GM21360 (cell line): ENCODE data around the gene DDC.
"Not testable (repeated sequence)": the region's sequence is repeated elsewhere in the genome, so short reads cannot be mapped to it uniquely, and the experiment has no call there.

Source experiments
- ATAC-seq: cut with Tn5 transposase; IDR thresholded peaks from one replicate; pipeline ENCODE4 v1.9.1; 2021; ENCODE audit warnings: mild to moderate bottlenecking, moderate library complexity; ENCODE audit not compliant: unreplicated experiment

Gene DDC

DNA sequence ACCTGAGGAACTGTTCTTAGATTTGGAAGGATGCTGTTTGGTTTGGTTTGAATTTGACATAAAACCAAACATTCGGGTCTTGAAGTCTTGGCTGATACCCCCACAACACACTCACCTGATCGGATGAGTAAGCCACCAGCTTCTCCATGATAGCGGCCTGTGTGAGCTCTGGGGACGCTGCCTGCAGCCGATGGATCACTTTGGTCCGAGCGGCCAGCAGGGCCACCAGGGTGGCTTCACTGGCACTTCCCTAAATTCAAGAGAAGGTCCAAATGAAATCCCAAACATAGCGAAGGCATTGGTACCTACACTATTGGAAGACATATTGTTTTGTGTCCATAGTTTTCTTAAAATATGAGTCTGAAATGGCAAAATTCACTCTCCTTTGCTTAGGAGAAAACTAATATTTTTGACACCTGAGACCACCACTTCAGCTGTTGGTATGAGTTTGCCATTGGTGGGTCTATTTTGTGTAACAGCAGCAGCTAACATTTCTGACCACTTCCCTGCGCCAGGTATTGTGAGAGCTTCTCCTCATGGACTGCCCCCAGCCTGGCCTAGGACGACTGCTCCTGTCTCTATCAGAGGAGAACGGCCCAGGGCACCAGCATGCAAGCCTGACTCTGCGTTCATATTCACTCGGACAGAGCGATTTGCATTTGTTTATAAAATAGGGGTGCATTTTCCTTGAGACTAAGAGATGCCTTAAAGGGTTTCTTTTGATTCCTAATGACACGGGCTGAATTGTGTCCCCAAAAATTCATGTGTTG lies 35.9 kb downstream of the DDC start:
- ATAC-seq = no peak

DNA sequence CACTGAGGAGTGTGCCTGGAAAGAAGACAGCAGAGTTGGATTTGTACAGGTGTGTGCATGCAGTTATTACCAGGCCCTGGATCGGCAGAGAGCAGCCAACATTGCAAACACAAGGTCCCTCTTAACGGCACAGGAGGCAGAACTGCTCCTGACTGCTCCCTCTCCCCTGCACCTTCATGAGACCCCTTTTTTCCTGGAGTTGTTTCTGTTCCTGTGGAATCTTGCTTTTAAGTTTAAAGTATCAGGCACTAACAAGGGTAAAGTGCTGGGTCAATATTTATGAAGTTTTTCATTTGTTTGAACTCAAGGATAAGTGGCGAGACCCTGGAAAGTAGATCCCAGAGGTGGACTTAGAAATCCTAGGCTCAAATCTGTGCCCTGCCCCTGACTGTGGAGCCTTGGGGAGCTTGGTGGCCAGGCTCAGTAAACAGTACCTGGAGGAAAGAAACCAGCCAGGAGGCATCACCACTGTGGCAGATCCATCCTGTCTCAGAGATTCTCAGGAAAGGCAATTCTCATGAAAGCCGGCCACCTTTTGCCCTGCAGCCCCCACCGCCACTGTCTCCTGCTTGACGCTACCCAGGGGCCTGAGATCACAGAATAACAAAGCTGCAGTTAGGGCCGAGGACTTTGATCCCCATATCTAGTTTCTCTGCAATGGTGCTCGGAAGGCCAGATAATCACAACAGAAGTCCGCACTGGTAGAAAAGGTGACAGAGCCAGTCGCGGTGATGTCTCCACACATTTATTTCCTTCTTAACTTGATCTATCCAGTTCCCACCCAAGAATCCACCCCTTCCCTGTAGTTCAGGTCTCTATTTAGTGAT lies 36.7 kb downstream of the DDC start:
- ATAC-seq = no peak

DNA sequence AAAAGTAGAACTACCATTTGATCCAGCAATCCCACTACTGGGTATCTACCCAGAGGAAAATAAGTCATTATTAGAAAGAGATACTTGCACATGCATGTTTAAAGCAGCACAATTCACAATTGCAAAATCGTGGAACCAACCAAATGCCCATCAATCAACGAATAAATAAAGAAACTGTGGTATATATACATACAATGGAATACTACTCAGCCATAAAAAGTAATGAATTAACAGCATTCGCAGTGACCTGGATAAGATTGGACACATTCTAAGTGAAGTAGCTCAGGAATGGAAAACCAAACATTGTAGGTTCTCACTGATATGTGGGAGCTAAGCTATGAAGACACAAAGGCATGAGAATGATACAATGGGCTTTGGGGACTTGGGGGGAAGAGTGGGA lies 45.9 kb downstream of the DDC start:
- ATAC-seq = not testable (repeated sequence)

DNA sequence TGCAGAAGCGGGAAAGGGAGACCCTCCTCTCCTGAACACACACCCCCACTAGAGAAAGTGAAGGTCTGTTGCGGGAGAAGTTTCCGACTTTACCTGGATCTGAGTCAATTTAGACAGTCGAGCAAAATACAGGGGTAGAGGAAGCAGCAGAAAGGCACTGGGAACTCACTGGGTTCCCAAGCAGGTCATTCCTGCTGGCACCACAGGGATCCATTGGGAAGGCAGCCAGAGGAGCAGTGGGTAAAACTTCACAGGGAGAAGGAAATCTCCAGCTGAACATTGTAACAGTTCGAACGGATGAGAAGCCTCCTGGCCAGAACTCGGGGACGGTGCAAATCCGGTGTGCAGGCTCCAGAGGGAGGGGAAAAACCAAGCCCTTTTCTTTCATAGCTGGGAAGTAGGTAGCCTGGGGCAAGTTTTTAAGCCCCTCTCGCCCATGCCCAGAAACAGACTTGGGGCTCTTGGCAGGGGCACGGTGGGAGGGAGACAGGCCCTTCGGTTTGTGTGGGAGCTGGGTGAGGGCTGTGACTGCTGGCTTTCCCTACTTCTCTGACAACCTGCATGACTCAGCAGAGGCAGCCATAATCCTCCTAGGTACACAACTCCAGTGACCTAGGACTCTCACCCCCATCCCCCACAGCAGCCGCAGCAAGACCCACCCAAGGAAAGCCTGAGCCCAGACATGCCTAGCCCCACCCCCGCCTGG lies 51.9 kb downstream of the DDC start:
- ATAC-seq = no peak

DNA sequence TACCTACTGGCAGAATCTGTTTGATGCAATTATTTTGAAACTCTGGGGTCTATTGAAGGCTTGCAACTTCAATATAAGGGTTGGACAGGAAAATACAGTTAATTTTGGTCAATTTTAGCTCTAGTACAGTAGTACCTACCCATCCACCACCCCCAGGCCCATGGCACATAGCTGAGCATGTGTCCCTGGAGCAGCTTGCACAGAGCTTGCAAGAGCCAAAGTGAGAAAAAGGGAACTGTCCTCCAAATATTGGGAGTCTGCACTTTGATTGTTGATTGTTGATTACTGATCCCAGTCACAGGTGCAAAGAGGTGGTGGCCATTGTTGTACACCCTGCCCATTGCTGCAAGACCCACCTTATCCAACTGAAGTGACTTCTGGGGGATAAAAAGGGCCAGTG lies 52.8 kb downstream of the DDC start:
- no peak for ATAC-seq

DNA sequence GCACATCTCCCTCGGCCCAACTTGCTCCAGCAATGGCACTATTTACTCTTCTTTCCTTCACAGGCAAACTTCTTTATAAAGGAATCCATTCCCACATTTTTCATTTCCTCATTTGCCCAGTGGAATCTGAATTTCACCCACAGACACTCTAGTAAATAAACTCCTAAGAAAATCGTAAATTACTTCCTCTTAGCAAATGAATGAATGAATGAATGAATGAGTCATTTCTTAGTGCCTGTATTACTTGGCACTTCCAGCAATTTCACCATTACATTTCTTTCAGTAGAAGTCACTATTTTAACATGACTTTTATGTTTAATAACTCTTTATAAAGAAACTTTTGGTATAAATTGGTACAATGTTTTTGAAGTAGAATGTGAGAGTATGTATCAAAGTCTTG lies 55.7 kb downstream of the DDC start:
- ATAC-seq = no peak

DNA sequence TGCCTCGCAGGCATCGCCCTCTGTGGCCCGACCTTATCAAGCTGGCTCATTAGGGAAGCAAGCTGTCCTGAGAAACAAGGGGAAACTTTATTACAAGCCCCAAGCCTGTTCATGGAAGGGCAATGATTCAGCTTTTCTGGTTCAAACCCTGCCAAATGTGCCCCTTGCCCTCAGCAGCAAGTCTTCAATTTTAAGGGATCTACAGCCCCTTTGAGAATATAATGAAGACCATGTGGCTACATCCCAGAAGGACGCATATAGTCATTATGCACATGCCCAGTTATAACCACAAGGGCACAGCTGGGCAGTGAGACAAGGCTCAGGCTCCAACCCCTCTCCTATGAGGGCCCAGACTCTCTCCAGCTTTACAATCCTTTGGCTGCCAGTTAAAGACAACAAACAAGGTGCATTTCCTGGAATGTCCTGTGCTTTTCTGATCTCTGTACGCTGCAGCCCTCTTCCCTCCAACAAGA lies 56.7 kb downstream of the DDC start:
- no peak for ATAC-seq

DNA sequence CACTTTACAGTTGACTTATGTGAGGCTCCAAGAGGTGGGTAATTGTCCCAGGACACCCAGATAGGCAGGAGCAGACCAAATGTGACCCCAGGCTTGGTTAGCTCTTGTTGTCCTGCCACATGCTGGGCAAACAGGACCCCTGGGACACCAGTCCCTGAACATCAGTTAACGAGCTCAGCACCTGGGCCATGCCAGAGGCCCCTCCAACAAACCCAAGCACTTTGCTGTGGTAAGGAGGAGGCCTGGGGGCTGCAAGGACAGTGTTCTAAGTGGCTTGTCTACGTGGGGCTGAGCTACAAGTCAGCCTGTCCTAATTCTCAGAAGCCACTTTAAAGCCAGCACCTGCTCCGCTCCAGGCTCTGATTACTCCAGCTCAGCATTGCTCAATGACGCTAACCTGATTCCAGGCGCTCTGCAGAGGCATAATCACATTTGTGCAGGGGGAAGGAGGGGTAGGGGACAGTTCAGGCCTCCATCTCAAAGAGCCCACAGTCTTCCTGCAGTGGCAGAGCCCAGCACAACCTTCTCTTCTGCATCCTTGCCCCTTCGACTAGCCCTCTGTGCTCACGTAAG lies 57.2 kb downstream of the DDC start:
- ATAC-seq = no peak

DNA sequence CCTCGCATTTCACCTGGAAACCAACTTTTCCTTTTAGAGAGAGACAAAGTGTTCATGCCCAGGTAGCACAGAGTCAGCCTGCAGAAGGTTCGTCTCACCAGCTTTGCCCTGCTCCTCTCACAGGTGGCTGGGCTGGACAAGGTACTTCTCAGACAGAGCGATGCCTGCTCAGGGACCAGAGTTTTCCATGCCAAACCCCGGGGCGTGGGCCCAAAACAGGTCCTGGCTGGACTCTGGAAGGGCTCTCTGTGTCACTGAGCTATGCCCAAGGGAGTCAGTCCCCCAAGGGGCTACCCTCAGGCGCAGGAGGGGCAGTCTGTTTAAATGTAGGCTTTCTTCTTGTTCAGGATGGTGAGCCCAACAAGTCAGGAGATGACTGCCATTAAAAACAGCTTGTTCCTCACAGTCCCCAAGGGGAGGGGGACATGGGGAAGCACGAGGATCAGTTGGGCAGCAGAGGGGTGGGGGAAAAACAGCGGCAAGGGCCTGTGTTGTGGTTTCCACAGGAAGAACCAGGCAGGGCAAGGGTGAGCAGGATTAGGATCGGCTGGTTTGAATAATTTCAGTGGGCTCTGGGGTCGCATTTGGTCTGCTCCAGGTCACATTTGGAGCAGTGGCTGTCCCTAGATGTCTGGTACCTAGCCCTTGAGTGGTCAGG lies 59.5 kb downstream of the DDC start:
- no peak for ATAC-seq

DNA sequence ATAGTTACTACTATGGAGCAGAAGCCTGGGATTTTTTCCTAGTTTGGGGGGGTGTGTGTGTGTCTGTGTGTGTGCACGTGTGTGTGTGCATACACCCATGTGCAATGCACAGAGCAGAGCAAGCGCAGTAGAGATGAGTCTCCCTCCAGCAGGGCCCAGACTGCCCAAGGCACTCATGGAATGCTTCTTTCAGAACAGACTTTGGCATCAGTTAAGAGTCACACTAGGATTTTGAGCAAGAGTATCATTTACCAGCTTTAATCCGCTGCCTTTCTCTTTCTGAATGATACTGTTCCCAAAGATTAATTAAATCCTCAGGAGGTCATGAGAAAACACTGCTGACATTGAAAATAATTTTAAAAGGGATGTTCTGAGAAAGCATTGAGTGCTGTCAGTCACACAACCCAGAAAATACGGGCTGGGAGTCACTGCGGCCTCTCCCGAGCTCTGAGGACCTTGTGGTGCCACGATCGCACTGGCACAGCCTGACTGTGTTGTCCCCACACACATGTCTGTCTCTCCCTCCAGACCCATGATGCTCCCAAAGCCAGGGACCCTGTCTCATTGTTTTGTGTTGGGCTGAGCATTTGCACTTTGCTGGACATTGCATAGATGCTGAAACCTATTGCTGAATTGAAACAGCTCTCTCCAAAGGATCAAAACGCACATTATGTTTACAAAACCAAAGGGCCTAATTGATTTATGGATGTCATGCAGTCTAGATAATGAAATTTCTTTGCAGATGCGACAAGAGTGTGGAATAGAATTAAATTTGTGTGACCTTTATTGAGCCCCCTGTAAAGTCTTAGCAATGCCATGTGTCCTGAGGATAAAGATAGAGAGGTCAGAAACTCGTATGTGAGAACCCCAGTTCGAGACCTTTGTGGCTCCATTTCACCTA lies 60.3 kb downstream of the DDC start:
- no peak for ATAC-seq

DNA sequence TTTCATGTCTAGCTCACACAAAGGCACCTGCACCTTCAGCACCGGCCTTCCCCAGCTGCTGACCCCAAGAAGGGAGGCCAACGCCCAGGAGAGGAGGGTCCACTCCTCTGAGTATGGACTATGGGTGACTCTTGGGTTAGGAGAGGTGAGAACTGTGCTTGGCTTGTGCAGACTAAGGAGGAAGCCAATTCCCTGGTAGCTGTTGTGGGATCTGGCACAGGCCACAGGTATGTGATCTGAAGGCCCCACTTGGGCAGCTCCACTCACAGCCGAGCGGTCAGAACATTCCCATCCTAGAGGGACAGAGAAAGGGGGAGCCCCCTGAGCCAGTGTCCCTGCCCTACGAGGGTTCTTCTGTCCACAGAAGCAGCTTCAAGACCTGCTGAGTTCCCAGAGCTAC lies 62.3 kb downstream of the DDC start:
- no peak for ATAC-seq

DNA sequence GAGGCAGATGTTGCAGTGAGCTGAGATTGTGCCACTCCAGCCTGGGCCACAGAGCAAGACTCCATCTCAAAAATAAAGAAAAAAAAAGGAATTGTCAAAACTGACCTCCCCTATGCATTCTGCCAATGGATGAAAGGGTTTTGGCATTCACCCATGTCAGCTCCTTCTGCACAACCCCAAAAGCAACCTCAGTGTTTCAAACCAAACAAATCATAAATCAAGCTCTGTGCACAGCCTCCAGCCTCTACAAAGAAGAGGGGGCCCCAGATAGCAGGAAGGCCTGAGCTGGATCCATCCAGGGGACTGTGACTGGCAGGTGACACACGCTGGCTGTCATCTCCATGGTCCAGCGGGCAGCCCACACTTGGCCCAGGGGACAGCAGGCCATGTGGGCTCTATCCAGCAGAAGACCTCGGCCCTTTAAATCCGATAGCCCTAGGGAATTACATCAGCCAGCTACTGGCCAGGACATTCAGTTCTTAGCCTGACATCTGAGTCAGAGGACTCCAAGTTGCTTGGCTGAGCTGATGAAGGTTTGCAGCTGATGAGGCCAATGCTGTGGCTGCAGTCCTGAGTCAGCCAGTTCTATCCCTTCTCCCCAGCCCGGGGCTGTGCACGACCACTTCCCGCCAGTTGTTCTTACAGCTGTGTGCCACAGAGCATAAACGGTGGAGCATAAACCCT lies 63.1 kb downstream of the DDC start:
- ATAC-seq = no peak

DNA sequence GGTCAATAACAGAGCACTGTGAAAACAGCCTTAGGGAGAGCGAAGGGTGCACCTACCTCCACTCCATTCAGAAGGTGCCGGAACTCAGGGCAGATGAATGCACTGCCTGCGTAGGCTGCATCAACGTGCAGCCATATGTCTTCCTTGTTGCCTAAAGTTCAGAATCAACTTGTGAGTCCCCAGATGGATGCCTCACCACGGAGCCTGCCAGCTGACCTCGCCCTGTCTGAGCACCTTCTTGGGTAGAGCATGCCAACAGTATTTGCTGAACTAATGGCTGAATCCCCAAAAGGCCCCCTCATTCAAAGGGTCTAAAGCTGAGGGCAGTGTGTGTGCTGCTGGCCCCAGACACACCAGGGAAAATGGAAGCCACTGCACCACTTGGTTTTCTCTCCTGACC lies 66.1 kb downstream of the DDC start:
- ATAC-seq = no peak

DNA sequence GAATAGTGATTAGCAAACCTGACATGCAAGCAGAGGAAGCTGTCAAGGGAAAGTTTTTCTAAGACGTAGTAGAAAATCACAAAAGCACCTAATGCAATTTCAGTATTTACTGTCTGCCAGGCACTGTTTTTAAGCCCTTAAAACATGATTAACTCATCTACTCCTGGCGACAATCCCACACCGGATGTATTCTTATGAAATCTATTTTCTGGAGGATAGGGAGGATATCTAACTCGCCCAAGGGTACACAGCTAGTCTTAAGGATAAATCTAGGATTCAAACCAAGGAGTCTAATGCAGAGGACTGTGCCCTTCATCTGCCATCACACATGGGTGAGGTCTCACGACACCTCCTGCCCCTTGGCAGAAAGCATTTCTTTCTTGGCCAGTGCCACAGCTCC lies 67.2 kb downstream of the DDC start:
- no peak for ATAC-seq

DNA sequence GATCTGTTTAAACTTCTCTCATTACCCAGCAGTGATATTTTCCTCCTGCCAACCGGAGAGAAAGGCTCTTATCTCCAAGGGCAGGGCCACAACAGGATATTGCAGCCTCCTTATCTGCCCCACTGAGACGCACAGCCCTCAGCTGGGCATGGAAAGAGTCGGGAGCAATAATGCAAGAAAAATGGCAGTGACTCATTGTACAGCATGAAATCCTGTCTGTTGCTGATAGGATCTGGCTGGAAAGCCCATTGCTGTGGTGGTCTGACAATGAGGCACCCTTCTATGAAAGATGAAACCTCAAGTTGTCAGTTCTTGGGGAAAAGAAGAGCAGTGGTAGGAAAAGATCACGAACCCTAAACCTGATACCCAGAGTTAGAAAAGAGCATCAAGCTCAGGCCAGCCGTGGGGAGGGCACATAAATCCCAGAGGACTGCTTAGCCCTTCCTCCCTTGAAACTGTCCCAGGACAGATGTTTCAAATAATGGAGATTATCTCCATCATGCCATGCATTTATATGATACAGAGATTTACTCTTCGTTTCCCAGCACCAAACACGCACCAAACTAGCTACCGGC lies 68.0 kb downstream of the DDC start:
- ATAC-seq = no peak

DNA sequence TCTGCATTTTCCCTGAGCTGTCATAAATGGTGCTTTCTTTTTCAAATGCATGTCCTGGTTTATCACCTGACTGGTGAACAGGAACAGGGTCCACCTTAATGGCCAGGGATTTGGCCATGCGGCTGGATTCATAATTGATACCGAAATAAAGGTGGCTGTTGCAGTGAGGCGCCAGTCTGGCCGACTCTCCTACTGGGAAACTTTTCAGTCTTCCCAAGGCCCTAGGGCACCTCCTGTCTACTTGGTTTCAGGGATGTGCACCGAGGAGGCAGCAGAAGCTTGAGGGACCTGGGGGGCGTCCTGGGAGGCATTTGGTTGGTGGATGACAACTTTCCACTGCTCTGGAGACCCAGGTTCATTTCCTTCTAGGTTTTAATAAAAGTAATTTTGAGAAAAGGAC lies 68.6 kb downstream of the DDC start:
- no peak for ATAC-seq

DNA sequence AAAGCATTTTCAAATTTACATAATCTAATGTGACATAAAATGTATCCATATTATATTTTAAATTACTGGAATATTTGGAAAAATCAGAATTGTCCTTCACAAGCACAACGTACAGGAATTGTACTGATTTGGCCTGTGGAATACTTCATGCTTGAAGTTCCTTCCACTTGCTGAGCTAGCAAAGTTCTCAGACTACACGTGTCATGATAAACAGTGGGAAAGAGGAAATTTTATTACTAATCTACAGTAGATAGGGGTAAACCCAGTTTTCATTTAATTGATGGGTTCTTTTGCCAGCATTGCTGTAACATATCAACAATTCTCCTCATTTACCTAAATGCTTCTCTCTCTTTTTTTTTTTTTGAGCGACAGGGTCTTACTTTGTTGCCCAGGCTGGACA lies 69.5 kb downstream of the DDC start:
- no peak for ATAC-seq

DNA sequence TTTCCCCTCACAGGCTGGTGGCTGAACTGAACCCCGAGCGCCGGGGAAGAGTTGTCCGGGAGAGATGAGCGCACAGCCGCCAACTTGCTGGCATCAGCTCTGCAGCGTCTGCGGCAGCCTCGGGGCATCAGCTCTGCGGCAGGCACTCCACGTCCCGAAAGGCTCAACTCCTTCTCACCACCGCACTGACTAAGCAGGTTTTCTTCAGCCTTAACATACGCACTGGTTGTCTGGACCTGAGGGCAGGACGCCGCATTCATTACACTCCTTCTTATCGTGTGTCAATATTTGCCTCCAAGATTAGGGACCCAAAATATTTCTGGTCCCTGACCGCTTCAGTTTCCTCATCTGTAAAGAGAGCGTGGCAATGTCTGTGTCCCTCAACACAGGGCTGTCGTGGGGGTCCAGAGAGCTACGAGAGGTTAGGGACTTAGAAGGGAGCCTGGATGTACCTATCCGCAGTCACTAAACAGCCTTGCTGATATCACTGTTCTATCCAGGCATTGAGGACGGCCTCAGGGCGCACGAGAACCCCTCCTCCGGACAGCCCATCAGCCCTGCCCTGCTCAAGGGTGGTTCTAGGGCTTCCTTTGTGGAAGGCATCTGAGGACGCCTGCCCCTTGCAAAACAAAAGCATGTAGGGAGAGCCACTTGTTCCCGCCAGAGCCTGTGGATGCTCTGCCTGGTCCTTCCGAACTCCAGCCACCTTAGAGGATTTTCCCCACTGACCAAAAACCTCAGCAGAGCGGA lies 72.3 kb downstream of the DDC start:
- ATAC-seq = no peak
